GM21423 (cell line): ENCODE data around the gene CFAP92.

Source experiments
- ATAC-seq: cut with Tn5 transposase; IDR thresholded peaks from one replicate; pipeline ENCODE4 v1.9.1; 2021; ENCODE audit warnings: mild to moderate bottlenecking, moderate library complexity; ENCODE audit not compliant: unreplicated experiment

The CFAP92 gene

DNA sequence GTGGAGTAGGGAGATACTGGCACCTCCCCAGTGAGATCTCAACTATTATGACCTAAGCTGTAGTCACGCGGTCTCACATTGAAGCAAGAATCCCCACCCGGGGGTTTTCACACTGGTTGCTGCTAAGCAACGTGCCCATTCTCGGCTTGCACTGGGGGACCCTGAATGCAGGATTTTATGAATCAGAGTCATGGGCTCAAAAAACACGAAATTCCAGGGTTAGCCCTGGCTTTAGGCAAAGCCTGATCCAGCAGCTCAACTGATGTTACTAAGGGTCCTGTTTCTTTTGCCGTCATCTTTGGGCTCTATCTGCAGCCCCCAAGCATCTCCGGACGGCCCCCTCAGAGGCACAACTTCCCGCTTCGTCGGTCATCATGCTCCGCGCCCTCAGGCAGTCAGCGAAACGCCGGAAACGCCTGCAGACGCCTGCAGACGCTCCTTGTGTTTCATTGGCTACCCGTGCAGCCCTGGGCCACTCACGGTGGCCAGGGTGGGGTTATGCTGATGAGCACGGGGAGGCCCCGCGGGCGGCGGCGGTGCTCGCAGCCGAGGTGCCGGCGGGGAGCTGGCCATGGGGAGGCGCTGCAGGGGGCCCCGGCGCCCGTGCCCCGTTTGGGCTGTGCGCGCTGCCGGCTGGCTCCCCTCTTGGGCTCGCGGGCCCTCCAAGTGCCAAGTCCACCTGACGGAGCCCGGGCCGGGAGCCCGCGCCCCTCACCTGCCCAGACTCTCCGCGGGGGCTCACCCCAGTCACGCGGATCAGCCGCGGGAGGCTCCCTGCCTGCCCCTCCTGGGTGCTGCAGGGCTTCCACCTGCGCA, 33.1 kb upstream of the CFAP92 start:
- ATAC-seq: peak; percentile 98

DNA sequence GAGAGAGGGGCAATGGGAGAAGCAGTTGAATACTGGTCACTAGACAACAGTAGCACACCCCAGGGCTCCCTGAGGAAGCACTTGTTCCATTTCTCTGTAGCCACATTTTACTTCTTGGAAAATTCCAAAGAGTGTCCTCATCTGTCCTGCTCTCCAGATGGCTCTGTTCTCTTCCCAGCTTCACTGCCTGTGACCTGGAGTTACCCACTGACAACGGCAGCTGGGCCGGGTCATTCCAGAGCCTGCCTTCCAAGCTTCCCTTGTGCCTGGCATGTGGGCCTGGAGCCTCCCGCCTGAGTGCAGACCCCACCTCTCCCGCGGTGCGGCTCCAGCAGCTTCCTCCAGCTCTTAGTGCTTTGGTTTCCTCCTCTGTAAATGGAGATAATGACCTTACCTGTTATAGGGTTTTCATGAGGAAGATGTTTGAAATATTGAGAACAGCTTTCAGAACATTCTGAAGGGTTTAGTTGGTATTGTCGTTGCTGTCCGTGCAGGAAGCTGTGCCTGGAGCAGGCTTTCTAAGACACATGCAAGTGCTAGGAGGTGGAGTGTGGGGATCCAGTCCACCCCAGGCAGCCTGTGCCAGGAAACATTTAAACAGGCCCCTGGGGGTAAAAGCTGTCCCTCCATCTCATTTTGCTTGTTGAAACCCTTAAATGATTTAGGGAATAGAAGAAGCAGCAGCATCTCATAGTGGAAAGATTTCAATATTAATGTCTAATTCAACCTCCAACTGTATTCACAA, 32.0 kb upstream of the CFAP92 start:
- no peak for ATAC-seq

DNA sequence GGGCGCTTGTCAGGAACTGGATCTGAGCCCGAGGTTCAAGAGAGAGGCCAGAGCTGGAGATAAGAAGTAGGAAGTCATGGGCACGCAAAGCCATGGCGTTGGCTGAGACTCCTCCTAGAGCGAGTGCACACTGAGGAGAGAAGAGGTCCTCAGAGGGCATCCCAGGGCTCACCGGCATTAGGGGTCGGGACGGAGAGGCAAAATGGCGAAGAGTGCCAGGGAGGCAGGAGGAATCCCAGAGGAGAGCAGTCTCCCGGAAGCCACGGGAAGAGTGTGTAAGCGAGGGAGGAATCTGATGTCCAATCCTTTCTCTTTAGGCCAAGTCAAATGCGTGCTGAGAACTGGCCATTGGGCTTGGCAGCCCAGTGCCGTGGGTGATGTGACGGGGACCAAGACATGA, 31.2 kb upstream of the CFAP92 start:
- no peak for ATAC-seq

DNA sequence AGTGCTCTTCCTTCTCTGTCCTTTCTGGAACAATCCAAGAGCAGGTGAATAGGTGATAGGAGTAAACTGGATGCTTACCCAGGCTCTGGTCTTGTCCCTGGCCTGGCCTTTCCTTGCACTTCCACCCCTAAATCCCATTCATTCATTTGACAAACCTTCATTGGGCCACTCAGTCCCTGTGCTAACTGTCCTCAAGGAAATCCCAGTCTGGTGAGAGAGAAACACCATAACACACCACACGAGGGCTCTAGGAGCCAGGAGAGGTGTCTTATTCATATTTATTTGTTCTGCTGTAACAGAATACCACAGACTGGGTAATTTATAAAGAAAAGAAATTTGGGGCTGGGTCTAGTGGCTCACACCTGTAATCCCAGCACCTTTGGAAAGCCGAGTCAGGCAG, 30.0 kb upstream of the CFAP92 start:
- ATAC-seq: no peak

DNA sequence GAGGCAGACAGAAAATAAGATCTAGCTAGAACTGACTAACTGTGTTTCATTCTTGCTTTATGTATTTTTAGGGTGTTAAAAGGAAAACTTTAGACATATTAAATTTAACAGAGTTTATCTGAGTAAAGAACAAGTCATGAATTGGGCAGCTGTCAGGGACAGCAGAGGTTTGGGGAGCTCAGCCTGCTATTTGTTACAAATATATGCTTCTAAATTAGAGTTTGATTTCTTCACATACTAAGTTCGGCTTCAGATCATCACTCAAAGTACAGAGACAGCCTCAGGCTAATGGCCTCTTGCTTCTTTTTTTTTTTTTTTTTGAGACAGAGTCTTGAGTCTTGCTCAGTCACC, 29.1 kb upstream of the CFAP92 start:
- ATAC-seq: no peak

DNA sequence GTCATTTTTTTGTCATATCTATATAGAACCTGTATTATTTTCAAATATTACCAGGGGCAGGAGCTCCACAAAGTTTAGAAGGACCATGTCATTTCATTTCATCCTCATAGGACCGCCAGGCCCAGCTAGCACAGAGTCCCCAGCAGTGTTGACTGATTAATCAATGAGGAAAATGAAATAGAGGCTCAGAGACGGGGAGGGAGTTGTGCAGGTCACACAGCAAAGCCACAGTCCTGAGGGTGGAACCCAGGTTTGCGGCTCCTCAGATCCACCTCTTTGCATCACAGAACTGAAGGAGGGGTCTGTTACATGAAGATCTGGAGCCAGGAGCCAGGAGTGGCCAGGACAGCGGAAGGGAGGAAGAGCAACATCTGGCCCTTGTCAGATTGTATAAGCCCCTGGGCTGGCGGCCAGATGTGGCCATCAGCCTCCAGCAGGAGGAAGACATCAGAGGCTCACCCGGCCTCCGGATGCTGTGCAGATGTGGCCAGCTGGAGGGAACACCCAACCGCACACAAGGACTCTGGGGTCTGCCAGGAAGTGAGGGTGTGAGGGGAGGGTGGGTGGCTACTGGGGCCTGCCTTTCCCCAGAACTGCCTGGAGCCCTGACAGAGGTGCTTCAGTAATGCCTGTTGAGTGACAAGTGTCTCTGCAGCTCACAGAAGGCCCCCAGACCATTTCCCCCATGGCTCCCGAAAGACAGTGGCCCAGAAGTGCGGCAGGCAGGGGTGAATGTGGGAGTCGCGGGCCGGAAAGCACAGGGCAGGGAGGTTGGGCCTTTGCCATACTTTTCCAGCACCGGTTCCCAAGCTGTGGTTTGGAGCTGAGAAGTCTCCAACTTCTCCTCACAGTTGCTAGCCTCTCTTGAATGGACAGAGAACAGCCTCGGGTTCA, 28.5 kb upstream of the CFAP92 start:
- no peak for ATAC-seq

DNA sequence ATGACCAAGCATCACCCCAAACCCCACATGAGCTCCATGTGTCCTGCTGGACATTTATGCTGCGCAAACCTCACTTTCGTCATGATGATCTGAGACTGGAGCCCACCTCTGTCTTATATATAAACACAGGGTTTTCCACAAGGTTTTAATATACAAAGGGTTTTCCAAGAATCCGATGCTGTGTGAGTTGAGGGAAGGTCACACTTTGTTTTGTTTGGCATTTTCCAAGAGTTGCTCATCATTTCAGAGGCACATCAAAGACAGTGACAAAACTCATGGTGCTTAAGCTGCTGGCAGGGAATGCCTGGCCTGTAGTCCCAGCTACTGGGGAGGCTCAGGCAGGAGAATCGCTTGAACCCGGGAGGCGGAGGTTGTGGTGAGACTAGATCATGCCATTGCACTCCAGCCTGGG, 27.3 kb upstream of the CFAP92 start:
- no peak for ATAC-seq

DNA sequence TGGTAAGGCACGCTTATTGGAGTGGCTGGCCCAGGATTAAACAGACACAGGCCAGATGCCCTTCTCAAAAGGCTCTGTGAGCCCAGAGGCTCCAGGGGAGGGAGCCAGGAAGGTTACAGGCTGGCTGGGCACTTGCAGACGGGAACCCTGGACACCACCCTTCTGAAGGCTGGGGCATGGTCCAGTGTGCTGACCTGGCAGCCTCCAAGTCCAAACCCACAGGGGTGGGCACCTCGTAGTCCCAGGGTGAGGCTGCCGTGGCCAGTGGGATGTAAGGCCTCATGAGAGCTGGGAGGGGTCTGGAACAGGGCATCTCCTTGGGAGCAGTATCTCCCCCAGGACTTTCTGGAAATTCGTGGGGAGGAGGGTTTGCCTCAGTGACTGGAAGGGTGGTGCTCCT, 26.8 kb upstream of the CFAP92 start:
- ATAC-seq: no peak

DNA sequence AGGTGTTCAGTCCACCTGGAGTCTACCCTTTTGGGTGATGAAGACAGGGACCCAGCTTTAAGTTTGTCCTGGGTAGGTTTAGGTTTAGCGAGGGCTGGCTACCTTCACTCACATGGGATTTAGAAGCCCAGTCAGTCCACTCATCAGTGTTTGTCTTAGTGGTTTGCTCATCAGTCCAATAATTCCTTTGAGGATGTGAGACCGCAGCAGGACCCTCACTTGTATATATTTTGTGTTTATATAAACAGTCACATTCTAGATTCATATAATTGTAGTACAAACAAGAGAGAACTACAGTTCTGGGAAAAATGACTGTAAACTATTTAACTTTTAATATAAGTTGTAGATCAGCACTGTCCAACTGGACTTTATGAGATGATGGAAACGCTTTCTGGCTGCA, 25.4 kb upstream of the CFAP92 start:
- no peak for ATAC-seq

DNA sequence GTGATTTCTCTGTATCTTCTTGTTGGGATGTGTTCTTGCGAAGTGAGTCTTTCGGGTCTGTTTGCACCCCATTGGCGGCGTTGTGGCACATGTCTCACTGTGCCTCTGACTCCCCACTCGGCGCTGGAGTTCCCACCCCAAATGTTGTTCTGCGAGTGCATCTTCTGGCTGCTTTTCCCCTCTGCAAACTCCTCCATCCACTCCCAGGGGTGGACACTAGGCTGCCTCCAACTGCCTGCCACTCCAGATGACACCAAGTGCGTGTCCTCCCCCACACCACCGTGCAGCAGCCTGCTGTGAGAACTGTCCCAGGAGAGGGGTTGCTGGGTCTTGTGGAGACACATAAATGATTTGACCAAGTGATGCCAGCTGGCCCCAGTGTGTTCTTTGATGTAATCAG, 24.9 kb upstream of the CFAP92 start:
- no peak for ATAC-seq

DNA sequence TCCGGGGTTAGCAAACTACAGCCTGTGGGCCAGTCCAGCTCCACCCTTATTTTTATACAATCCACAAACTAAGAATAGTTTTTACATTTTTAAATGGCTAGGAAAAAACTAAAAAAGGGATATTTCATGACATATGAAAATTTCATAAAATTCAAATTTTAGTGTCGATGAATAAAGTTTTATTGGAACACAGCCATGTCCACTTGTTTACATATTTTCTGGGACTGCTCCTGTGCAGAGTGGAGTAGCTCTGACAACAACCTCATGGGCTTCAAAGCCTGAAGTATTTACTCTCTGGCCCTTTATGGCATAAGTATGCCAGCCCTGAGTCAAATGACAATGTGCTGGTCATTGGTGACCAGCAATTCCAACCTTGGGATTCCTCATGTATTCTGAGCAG, 24.4 kb upstream of the CFAP92 start:
- ATAC-seq: no peak

DNA sequence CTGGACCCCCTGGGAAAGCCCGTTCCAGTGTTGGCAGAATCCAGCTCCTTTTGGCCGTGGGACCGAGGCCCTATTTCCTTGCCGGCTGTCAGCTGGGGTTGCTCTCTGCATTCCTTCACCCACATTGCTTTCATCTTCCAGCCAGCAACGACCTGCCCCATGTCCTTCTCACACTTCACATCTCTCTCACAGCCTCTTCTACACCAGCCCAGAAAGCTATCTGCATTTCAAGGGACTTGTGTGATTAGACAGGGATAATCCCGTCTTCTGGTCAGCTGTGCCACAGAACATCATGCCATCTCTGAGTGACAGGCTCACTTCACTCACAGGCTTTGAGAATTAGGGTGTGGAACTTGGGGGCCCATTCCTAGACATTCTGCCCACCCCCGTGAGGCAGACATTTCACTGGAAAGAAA, 23.6 kb upstream of the CFAP92 start:
- ATAC-seq: no peak

DNA sequence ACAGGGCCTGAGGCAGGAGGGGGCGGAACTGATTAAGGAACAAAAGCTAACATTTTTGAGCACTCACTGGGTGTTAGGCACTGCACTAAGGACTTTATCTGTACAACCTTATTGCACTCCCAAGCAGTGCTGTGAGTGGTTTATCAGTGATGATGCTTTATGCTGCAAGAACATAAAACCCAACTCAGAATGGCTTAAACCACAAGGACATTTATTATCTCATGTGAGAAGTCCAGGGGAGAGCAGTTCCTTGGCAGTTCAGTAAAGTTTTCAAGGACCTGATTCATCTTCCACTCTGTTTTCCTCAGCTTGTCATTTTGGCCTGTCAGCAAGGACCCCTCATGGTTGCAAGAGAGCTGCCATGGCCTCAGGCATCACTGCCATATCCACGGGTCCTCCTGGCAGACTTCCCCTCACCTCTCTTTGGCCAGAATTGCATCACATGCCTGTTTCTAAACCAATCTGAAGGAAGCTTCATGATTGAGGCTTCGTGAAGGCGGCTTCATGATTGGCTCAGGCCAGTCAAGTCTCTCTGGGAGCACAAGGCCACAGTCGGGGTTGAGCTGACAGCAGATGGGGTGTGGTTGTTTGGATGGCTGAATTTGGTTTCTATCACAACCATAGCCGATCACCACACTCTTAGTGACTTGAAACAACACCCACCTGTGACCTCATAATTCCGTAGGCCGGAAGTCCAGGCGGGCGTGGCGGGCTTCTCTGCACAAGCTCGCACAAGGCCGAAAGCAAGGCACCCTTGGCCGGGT, 23.0 kb upstream of the CFAP92 start:
- peak; percentile 50 for ATAC-seq

DNA sequence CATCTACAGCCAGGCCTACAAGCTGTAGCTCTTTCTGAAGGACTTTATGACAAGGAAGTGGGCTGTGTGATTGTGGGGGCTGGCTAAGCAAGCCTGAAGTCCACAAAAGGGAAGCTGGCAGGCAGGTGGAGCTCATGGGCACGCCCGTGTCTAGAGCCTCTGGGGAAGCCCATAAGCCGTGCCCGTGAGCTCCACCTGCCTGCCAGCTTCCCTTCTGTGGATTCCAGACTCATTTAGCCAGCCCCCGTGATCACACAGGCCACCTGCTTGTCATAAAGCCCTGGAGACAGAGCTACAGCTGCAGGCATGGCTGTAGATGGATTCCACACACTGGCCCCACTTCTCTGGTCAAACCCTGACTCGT, 22.5 kb upstream of the CFAP92 start:
- peak; percentile 65 for ATAC-seq

DNA sequence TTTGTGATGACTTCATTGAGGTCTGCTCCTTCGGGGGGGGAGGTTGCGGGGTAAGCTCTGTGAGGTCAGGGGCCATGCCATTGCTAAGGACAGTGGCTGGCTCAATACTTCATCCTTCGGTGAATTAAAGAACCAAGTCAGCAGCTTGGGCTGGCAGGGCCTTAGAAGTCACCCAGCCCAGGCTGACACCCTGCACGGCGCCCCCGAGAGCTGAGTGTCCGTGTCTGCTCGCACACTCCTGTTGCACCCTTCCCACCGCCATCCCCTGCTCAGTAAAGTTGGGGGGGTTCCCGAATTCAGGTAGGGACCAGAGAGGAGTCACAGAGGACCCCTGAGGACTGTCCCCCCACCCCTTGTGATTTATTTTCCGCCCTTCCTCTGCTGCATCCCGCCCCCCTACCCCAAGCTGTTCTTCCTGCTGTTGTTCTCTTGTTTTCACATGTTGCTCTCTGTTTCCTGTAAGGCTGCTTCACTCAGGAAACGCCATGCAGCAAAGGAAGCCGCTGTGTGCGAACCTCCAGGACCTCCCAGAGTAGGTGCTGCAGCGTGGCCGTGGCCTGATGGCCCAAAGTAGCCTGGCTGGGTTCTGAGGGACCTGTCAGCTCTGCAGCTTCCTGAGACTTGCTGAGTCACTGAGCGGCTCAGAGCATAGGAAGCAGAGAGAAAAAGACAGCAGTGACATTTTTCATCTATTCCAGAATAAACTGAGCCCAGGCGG, 21.7 kb upstream of the CFAP92 start:
- no peak for ATAC-seq

DNA sequence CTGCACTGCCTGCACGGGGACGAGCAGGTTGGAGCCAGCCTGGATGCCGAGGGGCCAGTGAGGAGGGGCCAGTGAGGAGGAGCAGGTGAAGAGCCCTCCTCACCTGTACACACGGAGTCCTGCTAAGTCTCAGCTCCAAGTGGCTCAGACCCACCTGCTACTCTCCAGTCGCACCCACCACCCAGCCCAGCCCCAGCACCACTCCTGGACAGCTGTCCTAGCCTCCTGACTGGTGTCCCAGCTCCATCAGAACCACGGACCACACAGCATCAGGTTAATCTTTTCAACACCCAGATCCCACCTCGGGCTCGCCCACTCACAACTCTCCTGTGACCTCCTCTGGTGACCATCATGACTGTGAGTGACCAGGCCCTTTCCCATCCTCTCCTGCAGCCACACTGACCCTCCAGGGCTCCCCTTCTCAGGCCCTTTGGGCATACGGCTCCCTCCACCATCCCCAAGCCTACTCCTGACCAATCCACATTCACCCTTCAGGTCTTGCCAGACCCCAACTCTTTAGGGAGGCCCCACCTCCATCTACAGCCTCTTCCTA, 21.0 kb upstream of the CFAP92 start:
- ATAC-seq: no peak

DNA sequence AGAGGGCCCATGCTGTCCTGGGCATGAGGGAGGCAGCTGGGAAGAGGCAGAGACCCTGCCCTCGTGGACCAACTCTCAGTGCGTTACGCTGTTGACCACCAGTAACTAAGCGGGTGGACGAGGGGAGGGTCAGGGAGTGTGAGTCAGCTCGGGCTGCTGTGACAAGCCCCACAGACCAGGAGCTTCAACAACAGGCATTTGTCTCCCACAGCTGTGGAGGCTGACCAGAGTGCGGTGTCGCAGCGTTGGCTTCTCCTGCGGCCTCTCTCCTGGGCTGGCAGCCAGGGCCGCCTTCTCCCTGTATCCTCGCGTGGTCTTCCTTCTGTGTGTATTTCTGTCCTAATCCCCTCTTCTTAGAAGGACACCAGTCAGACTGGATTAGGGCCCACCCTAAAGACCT, 20.3 kb upstream of the CFAP92 start:
- ATAC-seq: no peak

DNA sequence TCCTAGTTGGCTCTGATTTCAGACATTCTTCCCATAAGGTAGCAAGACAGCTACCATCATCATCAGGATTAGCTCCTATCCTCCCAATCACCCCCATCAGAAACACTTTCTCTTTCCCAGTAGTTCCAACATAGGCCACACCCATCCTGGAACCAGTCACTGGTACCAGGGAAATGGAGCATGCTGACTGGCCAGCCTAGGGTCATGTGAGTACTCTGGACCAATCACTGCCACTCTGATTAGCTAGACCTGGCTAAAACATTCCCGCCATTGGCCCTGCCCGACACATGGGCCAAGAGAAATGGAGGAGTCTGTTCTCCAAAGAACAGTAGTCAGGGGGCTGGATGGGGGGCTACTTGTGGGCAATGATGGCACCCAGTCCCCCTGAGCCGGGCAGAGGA, 19.6 kb upstream of the CFAP92 start:
- no peak for ATAC-seq

DNA sequence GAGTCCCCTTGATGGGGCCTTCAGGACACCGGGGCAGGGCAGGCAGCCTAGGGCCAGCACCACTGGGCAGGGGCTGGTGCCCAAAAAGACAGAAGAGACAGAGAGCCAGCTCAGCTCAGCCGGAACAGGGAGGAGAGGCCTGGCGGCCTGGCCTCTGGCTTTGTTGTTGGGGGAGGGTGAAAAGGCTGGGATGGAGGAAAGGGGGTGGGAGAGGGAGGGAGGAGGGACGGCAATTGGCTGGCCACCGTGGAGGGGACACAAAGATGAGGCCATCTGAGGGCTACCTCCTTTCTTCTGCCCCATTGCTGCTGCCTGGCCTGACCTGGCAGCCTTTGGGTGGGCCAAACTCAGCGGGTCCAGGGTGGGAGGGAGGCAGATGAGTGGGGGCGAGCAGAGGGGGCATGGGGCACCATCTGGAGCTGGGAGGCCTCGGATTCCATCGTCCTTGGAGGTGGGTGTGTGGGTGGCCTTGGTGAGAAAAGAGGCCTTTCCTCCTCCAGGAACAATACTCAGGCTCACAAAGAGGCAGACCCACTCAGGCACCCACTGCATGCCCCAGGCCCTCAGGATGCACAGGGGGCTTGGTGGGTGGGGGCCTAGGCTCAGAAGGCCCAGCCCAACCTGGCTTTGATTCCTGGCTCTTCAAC, 16.6 kb upstream of the CFAP92 start:
- no peak for ATAC-seq
